ENCODE results near the gene P2RX3. TPM values are rescaled to one million over a fixed set of nuclear protein-coding genes. Genes with fewer than 3 reads are reported as not detected.

P2RX3 gene
- polyA plus RNA-seq, 2 donors, result not detected

DNA sequence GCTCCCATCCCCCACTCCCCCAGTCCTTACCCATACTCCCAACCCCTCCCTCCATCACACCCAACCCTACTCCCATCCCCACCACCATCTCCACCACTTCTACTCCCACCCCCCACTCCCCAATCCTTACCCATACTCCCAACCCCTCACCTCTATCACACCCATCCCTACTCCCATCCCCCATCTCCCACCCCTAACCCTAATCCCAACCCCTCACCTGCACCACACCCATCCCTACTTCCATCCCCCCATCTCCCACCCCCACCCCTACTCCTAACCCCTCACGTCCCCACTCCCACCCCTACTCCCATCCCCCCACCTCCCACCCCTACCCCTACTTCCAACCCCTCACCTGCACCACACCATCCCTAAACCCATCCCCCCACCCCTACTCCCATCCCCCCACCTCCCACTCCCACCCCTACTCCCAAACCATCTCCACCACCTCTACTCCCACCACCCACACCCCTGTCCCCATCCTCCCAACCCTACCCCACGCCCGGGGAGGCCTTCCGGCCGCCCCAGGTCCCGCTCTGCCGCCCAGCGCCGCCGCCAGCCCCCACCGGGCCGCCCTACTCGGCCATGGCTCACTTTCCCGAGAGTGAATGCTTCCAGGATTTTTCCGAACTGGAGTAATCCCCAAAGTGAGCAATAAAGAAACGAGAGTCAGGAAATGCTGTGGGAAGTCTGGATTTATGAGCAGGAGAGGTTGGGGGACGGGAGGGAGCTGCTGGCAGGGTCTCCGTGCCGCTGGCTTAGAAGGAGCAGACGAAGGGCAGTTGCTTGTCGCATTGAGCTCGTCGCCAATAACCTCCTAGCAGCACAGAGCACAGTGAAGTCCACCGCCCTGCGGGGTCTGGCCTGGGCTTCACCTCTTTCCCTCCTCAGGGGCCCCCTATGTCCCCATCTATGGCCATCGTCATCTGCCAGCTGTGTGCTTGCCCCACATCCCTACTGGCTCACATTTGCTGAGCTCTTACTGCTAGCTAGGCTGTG is 38.2 kb downstream of the P2RX3 start:
- WGBS, 2 donors, result 57 to 69% methylated on average over 26 of the region's 26 CpGs

GRCh38 chr11:57377107-57377506 is 39.0 kb downstream of the P2RX3 start:
- no peak overlapping the region for H3K27ac ChIP-seq (ENCODE audit: low read depth in 2 of 2, low read length in 1 of 2)
- 65 to 67% methylated on average over 5 of the region's 5 CpGs for WGBS, 2 donors
- no peaks in the 10 kb centered on the region for H3K4me1 ChIP-seq (ENCODE audit: control insufficient read depth in 2 of 2, insufficient read depth in 2 of 2, low read length in 1 of 2)
- no peaks in the 10 kb centered on the region for H3K36me3 ChIP-seq (ENCODE audit: control insufficient read depth in 2 of 2, insufficient read depth in 2 of 2, low read length in 1 of 2)
- no peaks in the 10 kb centered on the region for H3K27me3 ChIP-seq (ENCODE audit: control insufficient read depth in 1 of 2, insufficient read depth in 2 of 2, low read length in 2 of 2)
- no peak overlapping the region for H3K4me3 ChIP-seq (ENCODE audit: low read depth in 1 of 2, low read length in 2 of 2)
- H3K9me3 ChIP-seq (ENCODE audit: control insufficient read depth in 2 of 2, insufficient read depth in 1 of 2, low read depth in 1 of 2, low read length in 1 of 2), result no peaks in the 10 kb centered on the region

More for the DNA sequence above, 38.2 kb downstream of the P2RX3 start:
- Histone ChIP-seq H3K27ac (ENCODE audit: low read depth in 2 of 2, low read length in 1 of 2) (no peak overlapping the region), H3K36me3 (ENCODE audit: control insufficient read depth in 2 of 2, insufficient read depth in 2 of 2, low read length in 1 of 2) (no peaks in the 10 kb centered on the region), H3K4me1 (ENCODE audit: control insufficient read depth in 2 of 2, insufficient read depth in 2 of 2, low read length in 1 of 2) (no peaks in the 10 kb centered on the region), H3K4me3 (ENCODE audit: low read depth in 1 of 2, low read length in 2 of 2) (no peak overlapping the region), H3K27me3 (ENCODE audit: control insufficient read depth in 1 of 2, insufficient read depth in 2 of 2, low read length in 2 of 2) (no peaks in the 10 kb centered on the region), H3K9me3 (ENCODE audit: control insufficient read depth in 2 of 2, insufficient read depth in 1 of 2, low read depth in 1 of 2, low read length in 1 of 2) (no peaks in the 10 kb centered on the region)

DNA sequence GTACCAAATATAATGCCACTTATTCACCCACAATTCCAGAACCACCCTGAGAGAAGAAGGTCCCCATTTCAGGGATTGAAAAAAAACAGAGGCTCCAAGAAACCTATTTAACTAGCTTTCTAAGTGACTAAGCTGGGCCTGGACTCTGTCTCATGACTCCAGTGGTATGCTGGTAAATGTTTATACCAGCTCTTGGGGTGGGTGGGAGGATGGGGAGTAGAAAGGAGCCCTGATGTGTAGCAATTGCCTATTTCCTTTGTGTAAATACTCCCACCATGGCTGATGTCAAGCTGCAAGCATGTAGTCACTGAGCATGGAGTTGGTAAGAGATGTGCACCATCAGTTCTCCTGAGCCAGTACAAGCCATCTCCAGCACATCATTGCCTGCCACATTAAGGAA is 40.0 kb downstream of the P2RX3 start:
- no peaks in the 10 kb centered on the region for H3K27me3 ChIP-seq (ENCODE audit: control insufficient read depth in 1 of 2, insufficient read depth in 2 of 2, low read length in 2 of 2)
- no peaks in the 10 kb centered on the region for H3K9me3 ChIP-seq (ENCODE audit: control insufficient read depth in 2 of 2, insufficient read depth in 1 of 2, low read depth in 1 of 2, low read length in 1 of 2)
- H3K36me3 ChIP-seq (ENCODE audit: control insufficient read depth in 2 of 2, insufficient read depth in 2 of 2, low read length in 1 of 2), result no peaks in the 10 kb centered on the region
- no peak overlapping the region for H3K27ac ChIP-seq (ENCODE audit: low read depth in 2 of 2, low read length in 1 of 2)
- no peaks in the 10 kb centered on the region for H3K4me1 ChIP-seq (ENCODE audit: control insufficient read depth in 2 of 2, insufficient read depth in 2 of 2, low read length in 1 of 2)
- H3K4me3 ChIP-seq (ENCODE audit: low read depth in 1 of 2, low read length in 2 of 2), result no peak overlapping the region

- Histone ChIP-seq H3K4me3 (ENCODE audit: low read depth in 1 of 2, low read length in 2 of 2) (no peak overlapping the region), H3K4me1 (ENCODE audit: control insufficient read depth in 2 of 2, insufficient read depth in 2 of 2, low read length in 1 of 2) (no peaks in the 10 kb centered on the region), H3K27ac (ENCODE audit: low read depth in 2 of 2, low read length in 1 of 2) (no peak overlapping the region), H3K36me3 (ENCODE audit: control insufficient read depth in 2 of 2, insufficient read depth in 2 of 2, low read length in 1 of 2) (no peaks in the 10 kb centered on the region), H3K9me3 (ENCODE audit: control insufficient read depth in 2 of 2, insufficient read depth in 1 of 2, low read depth in 1 of 2, low read length in 1 of 2) (no peaks in the 10 kb centered on the region), H3K27me3 (ENCODE audit: control insufficient read depth in 1 of 2, insufficient read depth in 2 of 2, low read length in 2 of 2) (no peaks in the 10 kb centered on the region)
- 28 to 30% methylated on average over 10 of the region's 10 CpGs for WGBS, 2 donors
These were observed 41.6 kb downstream of the P2RX3 start for GRCh38 chr11:57379732-57380131.

- 78 to 88% methylated on average over 2 of the region's 2 CpGs for WGBS, 2 donors
- no peaks in the 10 kb centered on the region for H3K4me1 ChIP-seq (ENCODE audit: control insufficient read depth in 2 of 2, insufficient read depth in 2 of 2, low read length in 1 of 2)
These were observed 42.8 kb downstream of the P2RX3 start, which contains the start of gene PRG3 for GRCh38 chr11:57380975-57381374. Gene PRG3 (minus strand): TSS chr11:57381150. CDS start chr11:57380708, 442 bp downstream.

DNA sequence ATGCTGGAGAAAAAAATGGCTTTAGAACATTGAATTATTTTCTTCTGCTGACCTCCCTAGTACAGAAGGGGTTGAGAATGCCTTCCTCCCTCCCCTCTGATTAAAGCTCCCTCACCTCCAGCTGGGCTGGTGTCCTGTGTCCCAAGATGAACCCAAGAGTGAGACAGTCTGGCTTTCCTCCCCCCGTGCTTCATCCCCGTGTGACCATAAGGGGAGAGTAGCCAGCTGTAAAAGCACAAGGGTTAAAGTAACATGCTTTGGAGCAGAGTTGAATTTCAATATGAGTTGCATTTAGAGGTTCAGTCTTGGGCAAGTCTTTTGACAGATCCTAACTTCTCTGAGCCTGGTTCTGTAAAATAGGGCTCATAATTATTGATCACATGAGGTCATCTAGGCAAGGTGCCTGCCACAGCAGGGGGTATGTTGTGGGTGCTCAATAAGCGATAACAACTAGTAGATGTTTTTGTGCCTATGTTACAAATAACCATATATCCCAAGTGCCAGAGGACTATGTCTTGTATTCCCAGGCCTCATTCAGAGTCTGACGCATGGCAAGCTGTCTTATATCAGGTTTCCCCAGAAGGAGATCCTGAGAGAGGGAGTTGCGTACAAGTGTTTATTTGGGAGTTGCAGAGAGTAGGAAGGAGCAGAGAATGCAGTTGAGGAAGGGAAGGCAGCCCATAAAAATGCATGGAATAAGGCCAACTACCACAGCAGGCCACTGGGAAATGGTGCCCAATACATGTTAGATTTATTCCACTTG is 48.2 kb downstream of the P2RX3 start:
- no peaks in the 10 kb centered on the region for H3K27me3 ChIP-seq (ENCODE audit: control insufficient read depth in 1 of 2, insufficient read depth in 2 of 2, low read length in 2 of 2)
- no peaks in the 10 kb centered on the region for H3K9me3 ChIP-seq (ENCODE audit: control insufficient read depth in 2 of 2, insufficient read depth in 1 of 2, low read depth in 1 of 2, low read length in 1 of 2)
- H3K36me3 ChIP-seq (ENCODE audit: control insufficient read depth in 2 of 2, insufficient read depth in 2 of 2, low read length in 1 of 2), result no peaks in the 10 kb centered on the region
- H3K4me1 ChIP-seq (ENCODE audit: control insufficient read depth in 2 of 2, insufficient read depth in 2 of 2, low read length in 1 of 2), result no peaks in the 10 kb centered on the region
- WGBS, 2 donors, result 73 to 85% methylated on average over 5 of the region's 5 CpGs
- no peak overlapping the region for H3K27ac ChIP-seq (ENCODE audit: low read depth in 2 of 2, low read length in 1 of 2)
- no peak overlapping the region for H3K4me3 ChIP-seq (ENCODE audit: low read depth in 1 of 2, low read length in 2 of 2)

More at GRCh38 chr11:57380975-57381374, 42.8 kb downstream of the P2RX3 start, which contains the start of gene PRG3:
- Histone ChIP-seq H3K27ac (ENCODE audit: low read depth in 2 of 2, low read length in 1 of 2) (no peak within 1 kb of the TSS), H3K9me3 (ENCODE audit: control insufficient read depth in 2 of 2, insufficient read depth in 1 of 2, low read depth in 1 of 2, low read length in 1 of 2) (no peaks in the 10 kb centered on the region), H3K36me3 (ENCODE audit: control insufficient read depth in 2 of 2, insufficient read depth in 2 of 2, low read length in 1 of 2) (no peaks in the 10 kb centered on the region), H3K27me3 (ENCODE audit: control insufficient read depth in 1 of 2, insufficient read depth in 2 of 2, low read length in 2 of 2) (no peaks in the 10 kb centered on the region), H3K4me3 (ENCODE audit: low read depth in 1 of 2, low read length in 2 of 2) (no peak within 1 kb of the TSS)

DNA sequence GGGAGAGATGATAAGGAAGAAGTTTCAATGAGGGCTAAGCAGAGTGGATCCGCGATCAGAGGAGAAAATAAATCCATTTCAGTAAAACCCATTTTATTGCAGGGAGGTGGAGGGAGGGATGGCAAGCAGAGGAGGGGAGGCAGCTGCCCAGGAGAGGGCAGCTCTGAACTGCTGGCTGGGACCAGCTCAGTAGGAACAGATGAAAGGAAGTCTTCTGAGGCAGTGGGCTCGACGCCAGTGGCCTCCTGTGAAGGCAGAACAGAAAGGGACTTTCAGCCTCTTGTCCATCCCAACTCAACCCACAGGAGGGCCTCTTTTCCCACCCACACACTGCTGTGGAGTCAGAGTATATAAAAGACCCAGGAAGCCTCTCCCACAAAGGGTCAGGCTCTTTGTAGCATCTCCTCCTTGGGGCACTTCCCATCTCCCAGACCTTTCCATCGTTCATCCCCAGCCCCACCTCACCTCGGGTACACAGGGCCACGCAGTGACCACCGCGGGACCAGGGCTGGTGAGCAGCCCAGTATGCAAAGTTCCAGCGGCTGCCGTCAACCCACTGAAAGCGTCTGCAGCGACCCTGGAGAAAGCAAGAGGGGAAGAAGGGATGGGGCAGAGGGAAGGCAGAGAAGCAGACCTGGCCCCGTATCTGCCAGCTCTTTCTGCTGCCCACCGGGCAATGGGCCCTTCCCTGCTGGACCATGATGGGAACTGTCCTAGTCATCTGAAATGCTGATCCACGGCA is 49.3 kb downstream of the P2RX3 start:
- Histone ChIP-seq H3K9me3 (ENCODE audit: control insufficient read depth in 2 of 2, insufficient read depth in 1 of 2, low read depth in 1 of 2, low read length in 1 of 2) (no peaks in the 10 kb centered on the region), H3K27ac (ENCODE audit: low read depth in 2 of 2, low read length in 1 of 2) (no peak overlapping the region), H3K4me1 (ENCODE audit: control insufficient read depth in 2 of 2, insufficient read depth in 2 of 2, low read length in 1 of 2) (no peaks in the 10 kb centered on the region), H3K4me3 (ENCODE audit: low read depth in 1 of 2, low read length in 2 of 2) (no peak overlapping the region), H3K27me3 (ENCODE audit: control insufficient read depth in 1 of 2, insufficient read depth in 2 of 2, low read length in 2 of 2) (no peaks in the 10 kb centered on the region), H3K36me3 (ENCODE audit: control insufficient read depth in 2 of 2, insufficient read depth in 2 of 2, low read length in 1 of 2) (no peaks in the 10 kb centered on the region)
- 80 to 84% methylated on average over 16 of the region's 16 CpGs for WGBS, 2 donors

- WGBS, 2 donors, result 78 to 84% methylated on average over 2 of the region's 2 CpGs
These were observed 52.4 kb downstream of the P2RX3 start, which contains the start of gene PRG2 for GRCh38 chr11:57390535-57390934. Gene PRG2 (minus strand): TSS chr11:57390650. CDS start chr11:57389944, 706 bp downstream.

DNA sequence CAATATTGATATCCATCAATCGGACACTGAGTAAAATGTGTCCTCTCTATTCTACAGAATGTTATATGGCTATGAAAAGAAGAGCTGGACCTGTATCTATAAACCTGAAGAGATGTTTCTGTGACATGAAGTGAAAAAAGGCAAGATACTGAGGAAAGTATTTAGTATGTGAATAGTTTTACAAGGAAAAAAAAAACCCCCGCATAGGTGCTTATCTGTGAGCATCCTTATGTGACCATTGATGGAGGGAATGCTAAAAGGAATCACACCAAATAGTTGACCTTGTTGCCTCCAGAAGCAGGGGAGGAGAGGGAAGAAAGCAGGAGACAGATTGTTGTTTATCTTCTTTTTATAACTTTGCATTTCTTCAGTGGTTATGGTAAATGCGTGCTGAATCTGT is 53.0 kb downstream of the P2RX3 start:
- H3K4me3 ChIP-seq (ENCODE audit: low read depth in 1 of 2, low read length in 2 of 2), result no peak overlapping the region
- H3K9me3 ChIP-seq (ENCODE audit: control insufficient read depth in 2 of 2, insufficient read depth in 1 of 2, low read depth in 1 of 2, low read length in 1 of 2), result no peaks in the 10 kb centered on the region
- H3K27ac ChIP-seq (ENCODE audit: low read depth in 2 of 2, low read length in 1 of 2), result no peak overlapping the region
- H3K27me3 ChIP-seq (ENCODE audit: control insufficient read depth in 1 of 2, insufficient read depth in 2 of 2, low read length in 2 of 2), result no peaks in the 10 kb centered on the region
- H3K36me3 ChIP-seq (ENCODE audit: control insufficient read depth in 2 of 2, insufficient read depth in 2 of 2, low read length in 1 of 2), result no peaks in the 10 kb centered on the region
- no peaks in the 10 kb centered on the region for H3K4me1 ChIP-seq (ENCODE audit: control insufficient read depth in 2 of 2, insufficient read depth in 2 of 2, low read length in 1 of 2)
- 92 to 93% methylated on average over 3 of the region's 3 CpGs for WGBS, 2 donors

More at GRCh38 chr11:57390535-57390934, 52.4 kb downstream of the P2RX3 start, which contains the start of gene PRG2:
- H3K36me3 ChIP-seq (ENCODE audit: control insufficient read depth in 2 of 2, insufficient read depth in 2 of 2, low read length in 1 of 2), result no peaks in the 10 kb centered on the region
- H3K9me3 ChIP-seq (ENCODE audit: control insufficient read depth in 2 of 2, insufficient read depth in 1 of 2, low read depth in 1 of 2, low read length in 1 of 2), result no peaks in the 10 kb centered on the region
- H3K4me1 ChIP-seq (ENCODE audit: control insufficient read depth in 2 of 2, insufficient read depth in 2 of 2, low read length in 1 of 2), result no peaks in the 10 kb centered on the region
- H3K27ac ChIP-seq (ENCODE audit: low read depth in 2 of 2, low read length in 1 of 2), result no peak within 1 kb of the TSS
- H3K4me3 ChIP-seq (ENCODE audit: low read depth in 1 of 2, low read length in 2 of 2), result no peak within 1 kb of the TSS
- no peaks in the 10 kb centered on the region for H3K27me3 ChIP-seq (ENCODE audit: control insufficient read depth in 1 of 2, insufficient read depth in 2 of 2, low read length in 2 of 2)

All from esophagus (tissue), 2 donors.